KMS-11 (cell line): ENCODE data around the gene MAGOHB.

Experiments
- H2AFZ ChIP-seq: fragments of 200-600 bp; sonication (generic); 2 replicates; pipeline ENCODE4 v1.6.1; 2016; ENCODE audit warnings: antibody characterized with exemption, mixed run types, low read depth
- H3K27ac ChIP-seq: fragments of 200-600 bp; sonication (generic); 2 replicates; pipeline ENCODE4 v1.6.1; 2016; ENCODE audit warnings: mild to moderate bottlenecking, mixed run types
- H3K27me3 ChIP-seq: fragments of 200-600 bp; sonication (generic); 2 replicates; pipeline ENCODE4 v1.6.1; 2017; ENCODE audit warnings: mild to moderate bottlenecking, low read depth, mixed run types, moderate library complexity; ENCODE audit not compliant: insufficient read depth
- H3K36me3 ChIP-seq: fragments of 200-600 bp; sonication (generic); 2 replicates; pipeline ENCODE4 v1.6.1; 2017; ENCODE audit warnings: mild to moderate bottlenecking, mixed run types; ENCODE audit not compliant: insufficient read depth
- H3K4me1 ChIP-seq: fragments of 200-600 bp; sonication (generic); 2 replicates; pipeline ENCODE4 v1.6.1; 2016; ENCODE audit warnings: mild to moderate bottlenecking, low read depth, mixed run types; ENCODE audit not compliant: poor library complexity, severe bottlenecking
- H3K4me2 ChIP-seq: fragments of 200-600 bp; sonication (generic); 2 replicates; pipeline ENCODE4 v1.7.0; 2016; ENCODE audit warnings: mild to moderate bottlenecking, mixed run types
- H3K4me3 ChIP-seq: fragments of 200-600 bp; sonication (generic); IDR thresholded peaks from 2 replicates; pipeline ENCODE4 v1.6.1; 2017; ENCODE audit warnings: low read depth, low read length, mixed read lengths; ENCODE audit not compliant: insufficient read depth
- H3K79me2 ChIP-seq: fragments of 200-600 bp; sonication (generic); 2 replicates; pipeline ENCODE4 v1.6.1; 2016; ENCODE audit warnings: low read depth, mixed run types; ENCODE audit not compliant: insufficient read depth
- H3K9ac ChIP-seq: fragments of 200-600 bp; sonication (generic); 2 replicates; pipeline ENCODE4 v1.6.1; 2016; ENCODE audit warnings: mild to moderate bottlenecking, mixed run types
- H4K20me1 ChIP-seq: fragments of 200-600 bp; sonication (generic); 2 replicates; pipeline ENCODE4 v1.6.1; 2016; ENCODE audit warnings: mild to moderate bottlenecking, mixed run types; ENCODE audit not compliant: insufficient read depth
- CTCF ChIP-seq: fragments of 200-600 bp; sonication (generic); conservative IDR thresholded peaks from 2 replicates; pipeline ENCODE4 v1.6.1; 2017; ENCODE audit warnings: low read depth, mild to moderate bottlenecking, antibody characterized with exemption, low read length, moderate library complexity, mixed read lengths

MAGOHB gene

DNA sequence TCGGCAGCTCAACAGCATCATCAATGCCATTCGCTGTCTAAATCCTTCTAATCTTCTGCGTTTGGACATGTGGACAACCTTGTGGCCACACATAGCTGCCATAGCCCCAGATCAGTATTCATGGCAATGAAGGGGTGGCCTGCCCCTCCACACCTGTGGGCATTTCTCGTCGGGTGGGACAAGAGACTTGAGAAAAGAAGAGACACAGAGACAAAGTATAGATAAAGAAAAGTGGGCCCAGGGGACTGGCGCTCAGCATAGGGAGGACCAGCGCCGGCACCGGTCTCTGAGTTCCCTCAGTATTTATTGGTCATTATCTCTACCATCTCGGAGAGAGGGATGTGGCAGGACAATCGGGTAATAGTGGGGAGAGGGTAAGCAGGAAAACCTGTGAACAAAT is 42.3 kb downstream of the MAGOHB start:
- no peak for TF ChIP-seq CTCF
- Histone ChIP-seq H3K4me2 (no peak overlapping the region), H3K36me3 (no peaks in the 10 kb centered on the region), H3K4me1 (no peaks in the 10 kb centered on the region), H3K27me3 (no peaks in the 10 kb centered on the region), H3K9ac (no peak overlapping the region), H2AFZ (no peak overlapping the region), H3K27ac (no peak overlapping the region), H3K79me2 (no peaks in the 10 kb centered on the region), H4K20me1 (no peaks in the 10 kb centered on the region), H3K4me3 (no peak overlapping the region)

DNA sequence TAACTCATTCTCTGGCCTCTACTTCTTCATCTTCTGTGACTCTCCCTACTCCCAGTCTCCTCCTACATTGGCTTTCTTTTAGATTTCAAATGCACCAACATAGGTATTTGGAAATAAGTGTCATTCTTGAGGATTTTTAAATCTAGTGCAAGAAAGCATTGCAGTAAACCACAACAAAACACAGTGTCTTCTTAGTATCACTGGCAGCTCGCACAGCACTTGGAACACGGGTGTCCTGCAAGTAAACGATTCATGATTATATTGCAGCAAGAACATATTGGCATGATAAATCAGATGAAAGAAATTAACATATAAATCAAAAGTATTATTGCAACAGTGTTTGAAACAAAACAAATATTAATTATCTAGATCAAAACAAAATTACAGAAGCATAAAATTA is 45.6 kb downstream of the MAGOHB start:
- H3K79me2 ChIP-seq: no peaks in the 10 kb centered on the region
- no peak overlapping the region for H2AFZ ChIP-seq

DNA sequence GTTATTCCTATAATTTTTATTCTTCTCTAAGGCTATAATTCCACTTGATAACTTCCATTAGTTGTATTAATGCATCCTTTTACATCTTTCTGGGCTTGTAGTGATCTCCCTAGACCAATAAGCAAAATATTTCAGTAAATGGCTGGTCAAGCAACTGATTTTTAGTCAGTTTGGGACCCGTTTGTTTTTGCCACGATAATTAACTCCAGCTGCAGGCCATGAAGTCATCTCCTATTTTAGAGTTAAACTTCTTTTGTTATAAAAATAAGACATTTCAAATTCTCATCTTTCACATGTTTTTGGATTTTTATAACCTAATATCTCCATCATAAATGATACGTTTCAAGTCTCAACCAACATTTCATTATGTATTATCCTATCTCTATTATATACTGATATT is 49.4 kb downstream of the MAGOHB start:
- H3K4me2 ChIP-seq: no peak overlapping the region
- no peak for TF ChIP-seq CTCF
- no peaks in the 10 kb centered on the region for H3K36me3 ChIP-seq
- H3K27me3 ChIP-seq: no peaks in the 10 kb centered on the region
- H3K4me3 ChIP-seq: no peak overlapping the region
- H3K4me1 ChIP-seq: no peaks in the 10 kb centered on the region
- no peak overlapping the region for H2AFZ ChIP-seq
- H3K27ac ChIP-seq: no peak overlapping the region
- H4K20me1 ChIP-seq: no peaks in the 10 kb centered on the region
- H3K9ac ChIP-seq: no peak overlapping the region
- H3K79me2 ChIP-seq: no peaks in the 10 kb centered on the region

More for the DNA sequence above, 45.6 kb downstream of the MAGOHB start:
- Histone ChIP-seq H3K9ac (no peak overlapping the region), H3K27me3 (no peaks in the 10 kb centered on the region), H3K4me1 (no peaks in the 10 kb centered on the region), H4K20me1 (no peaks in the 10 kb centered on the region), H3K4me2 (no peak overlapping the region), H3K4me3 (no peak overlapping the region), H3K36me3 (no peaks in the 10 kb centered on the region), H3K27ac (no peak overlapping the region)
- no peak for TF ChIP-seq CTCF

DNA sequence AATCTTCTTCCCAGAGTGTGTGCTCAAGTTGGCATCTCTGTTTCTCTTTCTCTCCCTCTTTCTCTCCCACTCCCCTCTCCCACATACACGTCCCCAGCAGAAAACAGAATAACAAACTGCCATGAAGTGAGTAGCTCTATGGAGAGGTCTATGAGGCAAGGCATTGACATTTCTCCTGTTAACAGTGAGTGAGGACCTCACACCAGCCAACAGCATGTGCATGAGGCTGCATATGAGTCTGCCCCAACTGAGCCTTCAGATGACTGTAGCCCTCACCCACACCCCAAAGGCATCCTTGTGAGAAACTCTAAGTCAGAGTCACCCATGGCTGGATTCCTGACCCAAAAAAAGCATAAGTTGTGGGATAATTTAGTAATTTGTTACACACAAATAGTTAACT is 50.4 kb downstream of the MAGOHB start:
- H3K9ac ChIP-seq: no peak overlapping the region
- H2AFZ ChIP-seq: no peak overlapping the region
- peaks cover 9% of the 10 kb centered on the region for H3K4me1 ChIP-seq
- no peaks in the 10 kb centered on the region for H4K20me1 ChIP-seq
- no peak overlapping the region for H3K4me3 ChIP-seq
- no peaks in the 10 kb centered on the region for H3K36me3 ChIP-seq
- no peak overlapping the region for H3K4me2 ChIP-seq
- no peak for TF ChIP-seq CTCF
- no peak overlapping the region for H3K27ac ChIP-seq
- no peaks in the 10 kb centered on the region; the same call in 1 of the 2 replicates for H3K27me3 ChIP-seq
- no peaks in the 10 kb centered on the region for H3K79me2 ChIP-seq
